ENCODE data around the gene LNX1.

DNA sequence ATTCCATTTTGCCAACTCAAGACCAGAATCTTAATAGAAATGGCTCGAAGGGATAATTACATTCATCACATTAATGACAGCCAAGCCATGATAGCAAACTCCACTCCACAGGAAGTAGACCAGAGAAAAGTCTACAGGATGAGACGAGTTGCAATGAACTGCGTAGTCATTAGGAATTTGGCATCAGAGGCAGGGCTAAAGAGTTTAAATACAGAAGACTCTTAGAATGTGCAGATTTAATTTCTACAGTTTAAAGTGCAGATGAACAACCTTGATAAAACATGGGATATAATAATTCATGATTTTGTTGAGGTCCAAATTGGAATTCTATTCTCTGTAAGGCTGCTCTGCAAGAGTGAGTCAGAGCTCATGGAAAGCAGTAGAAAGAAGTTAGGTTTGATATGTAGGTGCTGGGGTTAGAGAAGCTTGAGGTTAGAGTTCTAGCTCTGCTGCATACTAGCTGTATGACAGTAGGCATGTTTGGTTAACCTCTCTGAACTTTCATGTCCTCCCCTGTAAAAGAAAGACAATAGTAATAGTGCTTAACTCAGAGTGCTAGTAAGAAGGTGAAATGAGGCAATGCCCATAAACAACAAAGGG, 32.2 kb downstream of the LNX1 start:
- TF ChIP-seq, protein P1, sequence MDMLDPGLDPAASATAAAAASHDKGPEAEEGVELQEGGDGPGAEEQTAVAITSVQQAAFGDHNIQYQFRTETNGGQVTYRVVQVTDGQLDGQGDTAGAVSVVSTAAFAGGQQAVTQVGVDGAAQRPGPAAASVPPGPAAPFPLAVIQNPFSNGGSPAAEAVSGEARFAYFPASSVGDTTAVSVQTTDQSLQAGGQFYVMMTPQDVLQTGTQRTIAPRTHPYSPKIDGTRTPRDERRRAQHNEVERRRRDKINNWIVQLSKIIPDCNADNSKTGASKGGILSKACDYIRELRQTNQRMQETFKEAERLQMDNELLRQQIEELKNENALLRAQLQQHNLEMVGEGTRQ (IDR thresholded peaks at IDR 0.05; ENCODE audit: low read length): no peak
- no peak for TF ChIP-seq HDAC2 (IDR thresholded peaks at IDR 0.05; ENCODE audit: borderline replicate concordance in 1 of 2, low read depth in 2 of 2, low read length in 2 of 2)
- TF ChIP-seq BCL11A (IDR thresholded peaks at IDR 0.05; ENCODE audit: low read depth in 2 of 2, low read length in 2 of 2): no peak
- no peak for TF ChIP-seq CBX5 (IDR thresholded peaks at IDR 0.05; ENCODE audit: low read depth, low read length)
- no peak for TF ChIP-seq RXRA (IDR thresholded peaks at IDR 0.05; ENCODE audit: insufficient read depth, low read depth, low read length)
- TF ChIP-seq, protein P2, sequence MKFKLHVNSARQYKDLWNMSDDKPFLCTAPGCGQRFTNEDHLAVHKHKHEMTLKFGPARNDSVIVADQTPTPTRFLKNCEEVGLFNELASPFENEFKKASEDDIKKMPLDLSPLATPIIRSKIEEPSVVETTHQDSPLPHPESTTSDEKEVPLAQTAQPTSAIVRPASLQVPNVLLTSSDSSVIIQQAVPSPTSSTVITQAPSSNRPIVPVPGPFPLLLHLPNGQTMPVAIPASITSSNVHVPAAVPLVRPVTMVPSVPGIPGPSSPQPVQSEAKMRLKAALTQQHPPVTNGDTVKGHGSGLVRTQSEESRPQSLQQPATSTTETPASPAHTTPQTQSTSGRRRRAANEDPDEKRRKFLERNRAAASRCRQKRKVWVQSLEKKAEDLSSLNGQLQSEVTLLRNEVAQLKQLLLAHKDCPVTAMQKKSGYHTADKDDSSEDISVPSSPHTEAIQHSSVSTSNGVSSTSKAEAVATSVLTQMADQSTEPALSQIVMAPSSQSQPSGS (IDR thresholded peaks at IDR 0.05; ENCODE audit: low read length): no peak

Measured in H1 (cell line).